HG03354 (cell line): Measurements from ENCODE around the gene HDAC9.
A peak's percentile ranks its signal among the peaks of the same experiment; 100 is the strongest.

ENCODE experiments used
- ATAC-seq: cut with Tn5 transposase; IDR thresholded peaks from one replicate; pipeline ENCODE4 v1.9.1; 2021; ENCODE audit warnings: mild to moderate bottlenecking; ENCODE audit not compliant: unreplicated experiment, poor library complexity, severe bottlenecking

The HDAC9 gene

GRCh38 chr7:18495412-18496340, at the start of gene HDAC9:
HDAC9 (plus strand) TSS chr7:18495749; CDS start chr7:18496303, 554 bp downstream.
- ATAC-seq, result peak; percentile 91

- no peak for ATAC-seq
These were observed 49.5 kb upstream of the HDAC9 start for GRCh38 chr7:18445916-18446520.

- no peak for ATAC-seq
These were observed 45.5 kb upstream of the HDAC9 start for GRCh38 chr7:18450019-18450418.

GRCh38 chr7:18455606-18456005, 39.9 kb upstream of the HDAC9 start:
- no peak for ATAC-seq

- no peak for ATAC-seq
These were observed 37.7 kb upstream of the HDAC9 start for GRCh38 chr7:18457832-18458231.

- peak; percentile 58 for ATAC-seq
These were observed 36.7 kb upstream of the HDAC9 start for GRCh38 chr7:18458830-18459229.

- no peak for ATAC-seq
These were observed 35.9 kb upstream of the HDAC9 start for GRCh38 chr7:18459484-18460245.

- ATAC-seq, result no peak
These were observed 33.6 kb upstream of the HDAC9 start for GRCh38 chr7:18461785-18462467.

- no peak for ATAC-seq
These were observed 30.7 kb upstream of the HDAC9 start for GRCh38 chr7:18464830-18465229.

GRCh38 chr7:18467011-18467410, 28.5 kb upstream of the HDAC9 start:
- no peak for ATAC-seq

GRCh38 chr7:18468795-18469194, 26.8 kb upstream of the HDAC9 start:
- ATAC-seq, result no peak

GRCh38 chr7:18469316-18469715, 26.2 kb upstream of the HDAC9 start:
- ATAC-seq, result no peak

GRCh38 chr7:18471476-18472160, 23.9 kb upstream of the HDAC9 start:
- no peak for ATAC-seq

- ATAC-seq, result no peak
These were observed 23.4 kb upstream of the HDAC9 start for GRCh38 chr7:18472161-18472483.

GRCh38 chr7:18473119-18473518, 22.4 kb upstream of the HDAC9 start:
- ATAC-seq, result no peak

- ATAC-seq, result no peak
These were observed 20.6 kb upstream of the HDAC9 start for GRCh38 chr7:18474944-18475343.

GRCh38 chr7:18475488-18475887, 20.1 kb upstream of the HDAC9 start:
- ATAC-seq, result no peak

- ATAC-seq, result no peak
These were observed 13.8 kb upstream of the HDAC9 start for GRCh38 chr7:18481776-18482175.

GRCh38 chr7:18488049-18488448, 7.5 kb upstream of the HDAC9 start:
- ATAC-seq, result no peak
